ENCODE data around the gene PHF2. TPM values are rescaled to one million over a fixed set of nuclear protein-coding genes. Genes with fewer than 3 reads are reported as not detected.

Gene PHF2
- polyA plus RNA-seq, 1 of the 3 experiments (the other 2 are of a cell fraction), result 11.2 TPM

DNA sequence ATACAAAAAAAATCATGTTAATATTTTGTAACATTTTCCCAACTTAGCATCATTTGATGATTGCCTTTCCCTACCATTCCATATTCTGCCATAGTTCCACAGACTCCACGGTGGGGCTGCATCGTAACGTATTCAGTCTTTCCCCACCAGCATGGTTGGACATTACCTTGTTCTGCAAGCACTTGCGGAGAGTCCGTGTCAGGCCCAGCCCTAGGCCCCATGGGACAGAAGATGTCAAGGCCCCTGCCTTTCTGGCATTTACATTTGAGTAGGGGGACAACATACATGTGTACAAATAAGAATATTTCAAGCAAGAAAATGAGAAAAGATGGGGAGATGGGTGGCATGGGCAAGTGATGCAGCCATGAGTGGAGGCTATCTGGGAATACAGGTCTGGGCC is 8.2 kb upstream of the PHF2 start:
- POLR2A ChIA-PET, result no interaction called here

More for the DNA sequence above, 8.2 kb upstream of the PHF2 start:
- Histone ChIP-seq H3K4me2 (no peak overlapping the region), H3K4me3 (ENCODE audit: low read depth in 2 of 2, low read length in 1 of 2) (no peak overlapping the region), H3K36me3 (replicated peaks in 1 of 2; ENCODE audit: control insufficient read depth in 1 of 2, insufficient read depth in 2 of 2, low read length in 1 of 2) (peaks cover 19 to 30% of the 10 kb centered on the region in 2 experiments), H2AFZ (ENCODE audit: low read depth) (no peak overlapping the region), H3K27ac (ENCODE audit: low read depth in 2 of 2, low read length in 1 of 2) (no peak overlapping the region), H3K9me3 (peaks cover 13% of the 10 kb centered on the region), H3K27me3 (ENCODE audit: insufficient read depth) (no peaks in the 10 kb centered on the region), H3K4me1 (ENCODE audit: control insufficient read depth in 1 of 2, insufficient read depth in 2 of 2, low read depth in 1 of 2, low read length in 1 of 2) (peaks cover 0 to 10% of the 10 kb centered on the region in 2 experiments; a peak in 2 of 4 replicates), H3K9ac (no peak overlapping the region), H3F3A (replicated peaks; ENCODE audit: insufficient read depth) (peaks cover 22% of the 10 kb centered on the region), H3K79me2 (ENCODE audit: insufficient read depth) (no peaks in the 10 kb centered on the region; the same call in 1 of the 2 replicates), H4K20me1 (ENCODE audit: insufficient read depth) (no peaks in the 10 kb centered on the region), H3K9me2 (no peaks in the 10 kb centered on the region)
- TF ChIP-seq, protein P1, sequence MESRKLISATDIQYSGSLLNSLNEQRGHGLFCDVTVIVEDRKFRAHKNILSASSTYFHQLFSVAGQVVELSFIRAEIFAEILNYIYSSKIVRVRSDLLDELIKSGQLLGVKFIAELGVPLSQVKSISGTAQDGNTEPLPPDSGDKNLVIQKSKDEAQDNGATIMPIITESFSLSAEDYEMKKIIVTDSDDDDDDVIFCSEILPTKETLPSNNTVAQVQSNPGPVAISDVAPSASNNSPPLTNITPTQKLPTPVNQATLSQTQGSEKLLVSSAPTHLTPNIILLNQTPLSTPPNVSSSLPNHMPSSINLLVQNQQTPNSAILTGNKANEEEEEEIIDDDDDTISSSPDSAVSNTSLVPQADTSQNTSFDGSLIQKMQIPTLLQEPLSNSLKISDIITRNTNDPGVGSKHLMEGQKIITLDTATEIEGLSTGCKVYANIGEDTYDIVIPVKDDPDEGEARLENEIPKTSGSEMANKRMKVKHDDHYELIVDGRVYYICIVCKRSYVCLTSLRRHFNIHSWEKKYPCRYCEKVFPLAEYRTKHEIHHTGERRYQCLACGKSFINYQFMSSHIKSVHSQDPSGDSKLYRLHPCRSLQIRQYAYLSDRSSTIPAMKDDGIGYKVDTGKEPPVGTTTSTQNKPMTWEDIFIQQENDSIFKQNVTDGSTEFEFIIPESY (IDR thresholded peaks at IDR 0.05; ENCODE audit: borderline replicate concordance, low read depth), result no peak
- no peak for TF ChIP-seq GABPA (IDR thresholded peaks at IDR 0.05; ENCODE audit: low read depth)
- TF ChIP-seq, protein P2, sequence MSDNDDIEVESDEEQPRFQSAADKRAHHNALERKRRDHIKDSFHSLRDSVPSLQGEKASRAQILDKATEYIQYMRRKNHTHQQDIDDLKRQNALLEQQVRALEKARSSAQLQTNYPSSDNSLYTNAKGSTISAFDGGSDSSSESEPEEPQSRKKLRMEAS (IDR thresholded peaks at IDR 0.05; ENCODE audit: low read depth), result no peak
- TF ChIP-seq FOSL2 (IDR thresholded peaks at IDR 0.05; ENCODE audit: borderline replicate concordance, low read depth), result no peak
- TF ChIP-seq SMC3 (IDR thresholded peaks at IDR 0.05; ENCODE audit: low read depth, low read length), result no peak
- TF ChIP-seq EZH2phosphoT487 (IDR thresholded peaks at IDR 0.05; ENCODE audit: borderline replicate concordance, low read depth), result no peak
- TF ChIP-seq RAD21 (IDR thresholded peaks at IDR 0.05; ENCODE audit: low read length), result no peak
- TF ChIP-seq POLR2AphosphoS5 (IDR thresholded peaks at IDR 0.05; ENCODE audit: low read depth, low read length), result no peak
- TF ChIP-seq, protein P3, sequence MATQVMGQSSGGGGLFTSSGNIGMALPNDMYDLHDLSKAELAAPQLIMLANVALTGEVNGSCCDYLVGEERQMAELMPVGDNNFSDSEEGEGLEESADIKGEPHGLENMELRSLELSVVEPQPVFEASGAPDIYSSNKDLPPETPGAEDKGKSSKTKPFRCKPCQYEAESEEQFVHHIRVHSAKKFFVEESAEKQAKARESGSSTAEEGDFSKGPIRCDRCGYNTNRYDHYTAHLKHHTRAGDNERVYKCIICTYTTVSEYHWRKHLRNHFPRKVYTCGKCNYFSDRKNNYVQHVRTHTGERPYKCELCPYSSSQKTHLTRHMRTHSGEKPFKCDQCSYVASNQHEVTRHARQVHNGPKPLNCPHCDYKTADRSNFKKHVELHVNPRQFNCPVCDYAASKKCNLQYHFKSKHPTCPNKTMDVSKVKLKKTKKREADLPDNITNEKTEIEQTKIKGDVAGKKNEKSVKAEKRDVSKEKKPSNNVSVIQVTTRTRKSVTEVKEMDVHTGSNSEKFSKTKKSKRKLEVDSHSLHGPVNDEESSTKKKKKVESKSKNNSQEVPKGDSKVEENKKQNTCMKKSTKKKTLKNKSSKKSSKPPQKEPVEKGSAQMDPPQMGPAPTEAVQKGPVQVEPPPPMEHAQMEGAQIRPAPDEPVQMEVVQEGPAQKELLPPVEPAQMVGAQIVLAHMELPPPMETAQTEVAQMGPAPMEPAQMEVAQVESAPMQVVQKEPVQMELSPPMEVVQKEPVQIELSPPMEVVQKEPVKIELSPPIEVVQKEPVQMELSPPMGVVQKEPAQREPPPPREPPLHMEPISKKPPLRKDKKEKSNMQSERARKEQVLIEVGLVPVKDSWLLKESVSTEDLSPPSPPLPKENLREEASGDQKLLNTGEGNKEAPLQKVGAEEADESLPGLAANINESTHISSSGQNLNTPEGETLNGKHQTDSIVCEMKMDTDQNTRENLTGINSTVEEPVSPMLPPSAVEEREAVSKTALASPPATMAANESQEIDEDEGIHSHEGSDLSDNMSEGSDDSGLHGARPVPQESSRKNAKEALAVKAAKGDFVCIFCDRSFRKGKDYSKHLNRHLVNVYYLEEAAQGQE (IDR thresholded peaks at IDR 0.05; ENCODE audit: low read depth, low read length), result no peak
- no peak for TF ChIP-seq RXRA (IDR thresholded peaks at IDR 0.05; ENCODE audit: borderline replicate concordance, low read depth)
- DNase-seq, result no peak
- CTCF ChIA-PET, result no interaction called here
- WGBS (ENCODE audit: low lambda C conversion rate), result 98% methylated on average over 5 of the region's 5 CpGs

All from SK-N-SH (cell line).